Neural progenitor cell (in vitro differentiated cells): ENCODE results near the gene EFHC2. TPM values are rescaled to one million over a fixed set of nuclear protein-coding genes. Genes with fewer than 3 reads are reported as not detected.

Experiments
- DNase-seq: peaks from one replicate; pipeline ENCODE4 v3.0.0-alpha.2; 2016; ENCODE audit warnings: low spot score
- H2AFZ ChIP-seq: fragments of 200-600 bp; sonication (generic); replicated peaks from 2 replicates; pipeline ENCODE4 v1.6.1; 2016; ENCODE audit warnings: antibody characterized with exemption
- H3F3A ChIP-seq: fragments of 200-600 bp; sonication (generic); 2 replicates; pipeline ENCODE4 v1.6.1; 2016; ENCODE audit warnings: antibody characterized with exemption, low read depth
- H3K27ac ChIP-seq: fragments of 200-600 bp; sonication (generic); 2 replicates; pipeline ENCODE4 v1.5.1; 2016; ENCODE audit warnings: mild to moderate bottlenecking
- H3K27me3 ChIP-seq: fragments of 200-600 bp; sonication (generic); 2 replicates; pipeline ENCODE4 v1.6.1; 2016; ENCODE audit warnings: mild to moderate bottlenecking, moderate library complexity
- H3K36me3 ChIP-seq: fragments of 200-600 bp; sonication (generic); 2 replicates; pipeline ENCODE4 v1.5.1; 2016
- H3K4me1 ChIP-seq: fragments of 200-600 bp; sonication (generic); 2 replicates; pipeline ENCODE4 v1.6.1; 2016; ENCODE audit warnings: mixed run types
- H3K4me2 ChIP-seq: fragments of 200-600 bp; sonication (generic); 2 replicates; pipeline ENCODE4 v1.6.1; 2016
- H3K4me3 ChIP-seq: fragments of 200-600 bp; sonication (generic); 2 replicates; pipeline ENCODE4 v1.5.1; 2016
- H3K79me2 ChIP-seq: fragments of 200-600 bp; sonication (generic); 2 replicates; pipeline ENCODE4 v1.6.1; 2016; ENCODE audit warnings: low read depth
- H3K9ac ChIP-seq: fragments of 200-600 bp; sonication (generic); 2 replicates; pipeline ENCODE4 v1.6.1; 2016
- H3K9me3 ChIP-seq: fragments of 200-600 bp; sonication (generic); 2 replicates; pipeline ENCODE4 v1.5.1; 2016; ENCODE audit warnings: low read depth
- H4K20me1 ChIP-seq: fragments of 200-600 bp; sonication (generic); 2 replicates; pipeline ENCODE4 v1.6.1; 2016; ENCODE audit warnings: low read depth
- H3K27ac Mint-ChIP-seq: 3 replicates; pipeline ENCODE4 v1.8.0; 2021; ENCODE audit warnings: mixed read lengths
- H3K27me3 Mint-ChIP-seq: 2 replicates; pipeline ENCODE4 v1.8.0; 2022; ENCODE audit warnings: low read depth, mild to moderate bottlenecking, inconsistent platforms, moderate library complexity, mixed read lengths; ENCODE audit not compliant: insufficient read depth
- H3K36me3 Mint-ChIP-seq: 3 replicates; pipeline ENCODE4 v1.8.0; 2021; ENCODE audit warnings: mixed read lengths
- H3K4me1 Mint-ChIP-seq: 3 replicates; pipeline ENCODE4 v1.8.0; 2021; ENCODE audit warnings: mixed read lengths
- H3K4me3 Mint-ChIP-seq: 3 replicates; pipeline ENCODE4 v1.8.0; 2021; ENCODE audit warnings: mild to moderate bottlenecking, moderate library complexity, mixed read lengths
- H3K9me3 Mint-ChIP-seq: 3 replicates; pipeline ENCODE4 v1.8.0; 2020; ENCODE audit warnings: mixed read lengths
- EZH2 ChIP-seq: fragments of 200-600 bp; sonication (generic); IDR thresholded peaks from 2 replicates; pipeline ENCODE4 v1.6.1; 2017; ENCODE audit warnings: antibody characterized with exemption, mild to moderate bottlenecking, moderate library complexity
- EZH2phosphoT487 ChIP-seq: fragments of 200-600 bp; sonication (generic); IDR thresholded peaks from 2 replicates; pipeline ENCODE4 v1.6.1; 2017; ENCODE audit warnings: antibody characterized with exemption
- total RNA-seq: library from RNA; depleted of rRNA; stranded (reverse); fragments of >200 nt; gene quantifications from 2 replicates; pipeline ENCODE4 v1.2.3, GENCODE V29; 2015; ENCODE audit warnings: low replicate concordance
- TF ChIP-seq, protein P1 (sequence below): fragments of 200-600 bp; sonication (generic); IDR thresholded peaks from 2 replicates; pipeline ENCODE4 v1.5.1; 2017; ENCODE audit warnings: antibody characterized with exemption, mild to moderate bottlenecking

EFHC2 gene
- total RNA-seq, 1 donor from 2014 or later, result 3.2 TPM

DNA sequence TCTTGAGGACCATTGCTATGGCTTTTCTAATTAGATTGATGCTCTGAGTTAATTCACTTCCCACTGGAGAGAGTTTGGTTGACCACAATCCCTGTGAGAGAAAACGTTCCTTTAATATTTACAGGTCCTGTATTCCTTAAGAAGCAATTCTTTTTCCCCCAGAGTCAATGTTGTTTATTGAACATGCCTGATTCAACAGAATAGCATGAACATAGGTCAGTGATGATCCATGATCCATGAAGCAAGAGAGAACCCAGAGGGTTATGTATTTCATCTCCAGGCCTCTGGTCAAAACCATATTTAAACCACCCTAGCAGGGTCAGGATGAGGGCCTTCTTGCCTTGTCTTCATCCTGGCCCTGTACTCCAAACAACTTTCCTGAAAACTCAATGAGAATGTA is 39.4 kb upstream of the EFHC2 start:
- Mint-ChIP-seq H3K36me3 (no peaks in the 10 kb centered on the region), H3K4me1 (no peaks in the 10 kb centered on the region), H3K27me3 (peaks cover 5% of the 10 kb centered on the region), H3K4me3 (no peak overlapping the region), H3K27ac (no peak overlapping the region), H3K9me3 (peaks cover 5% of the 10 kb centered on the region)
- H3K4me1 ChIP-seq, result no peaks in the 10 kb centered on the region
- H3K79me2 ChIP-seq, result no peaks in the 10 kb centered on the region
- H3K4me3 ChIP-seq, result no peak overlapping the region
- no peak overlapping the region for H3K9ac ChIP-seq
- H3F3A ChIP-seq, result no peaks in the 10 kb centered on the region
- H3K36me3 ChIP-seq, result no peaks in the 10 kb centered on the region
- H3K4me2 ChIP-seq, result no peak overlapping the region
- H3K9me3 ChIP-seq, result no peaks in the 10 kb centered on the region
- H4K20me1 ChIP-seq, result no peaks in the 10 kb centered on the region
- H2AFZ ChIP-seq, result no peak overlapping the region
- H3K27ac ChIP-seq, result no peak overlapping the region
- H3K27me3 ChIP-seq, result no peaks in the 10 kb centered on the region
- DNase-seq, result no peak
- no peak for TF ChIP-seq EZH2
- no peak for TF ChIP-seq EZH2phosphoT487
- TF ChIP-seq, protein P1, sequence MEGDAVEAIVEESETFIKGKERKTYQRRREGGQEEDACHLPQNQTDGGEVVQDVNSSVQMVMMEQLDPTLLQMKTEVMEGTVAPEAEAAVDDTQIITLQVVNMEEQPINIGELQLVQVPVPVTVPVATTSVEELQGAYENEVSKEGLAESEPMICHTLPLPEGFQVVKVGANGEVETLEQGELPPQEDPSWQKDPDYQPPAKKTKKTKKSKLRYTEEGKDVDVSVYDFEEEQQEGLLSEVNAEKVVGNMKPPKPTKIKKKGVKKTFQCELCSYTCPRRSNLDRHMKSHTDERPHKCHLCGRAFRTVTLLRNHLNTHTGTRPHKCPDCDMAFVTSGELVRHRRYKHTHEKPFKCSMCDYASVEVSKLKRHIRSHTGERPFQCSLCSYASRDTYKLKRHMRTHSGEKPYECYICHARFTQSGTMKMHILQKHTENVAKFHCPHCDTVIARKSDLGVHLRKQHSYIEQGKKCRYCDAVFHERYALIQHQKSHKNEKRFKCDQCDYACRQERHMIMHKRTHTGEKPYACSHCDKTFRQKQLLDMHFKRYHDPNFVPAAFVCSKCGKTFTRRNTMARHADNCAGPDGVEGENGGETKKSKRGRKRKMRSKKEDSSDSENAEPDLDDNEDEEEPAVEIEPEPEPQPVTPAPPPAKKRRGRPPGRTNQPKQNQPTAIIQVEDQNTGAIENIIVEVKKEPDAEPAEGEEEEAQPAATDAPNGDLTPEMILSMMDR, result no peak

DNA sequence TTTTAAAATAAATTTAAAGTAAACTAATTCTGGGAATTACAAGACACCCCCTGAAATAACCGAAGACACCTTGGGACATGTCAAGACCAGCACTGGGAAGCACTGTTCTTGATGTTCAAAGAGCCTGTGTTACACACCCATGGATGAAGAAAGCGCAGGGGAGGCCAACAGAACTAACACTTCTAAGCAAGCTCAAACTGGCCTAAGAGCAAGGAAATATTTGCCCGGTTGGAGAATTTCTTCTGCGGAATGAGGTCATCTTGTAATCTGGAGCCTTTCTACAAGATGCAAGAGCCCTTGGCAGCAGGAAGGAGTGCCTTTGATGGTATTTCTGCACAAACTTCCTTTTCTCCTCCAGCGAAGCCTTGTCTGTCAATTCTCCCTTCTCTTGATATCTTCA is 9.3 kb upstream of the EFHC2 start:
- Histone ChIP-seq H3K27ac (no peak overlapping the region), H3K4me1 (no peaks in the 10 kb centered on the region), H3K27me3 (no peaks in the 10 kb centered on the region), H3F3A (no peaks in the 10 kb centered on the region), H3K9me3 (no peaks in the 10 kb centered on the region), H3K9ac (no peak overlapping the region), H2AFZ (no peak overlapping the region), H3K4me3 (no peak overlapping the region), H3K4me2 (no peak overlapping the region), H3K36me3 (no peaks in the 10 kb centered on the region), H3K79me2 (no peaks in the 10 kb centered on the region), H4K20me1 (no peaks in the 10 kb centered on the region)
- Mint-ChIP-seq H3K9me3 (peaks cover 8% of the 10 kb centered on the region), H3K27ac (no peak overlapping the region), H3K4me3 (no peak overlapping the region), H3K4me1 (peaks cover 3% of the 10 kb centered on the region), H3K27me3 (peaks cover 3% of the 10 kb centered on the region), H3K36me3 (no peaks in the 10 kb centered on the region)
- DNase-seq, result no peak
- TF ChIP-seq EZH2 (no peak), EZH2phosphoT487 (no peak)
- TF ChIP-seq, protein P1, result no peak

DNA sequence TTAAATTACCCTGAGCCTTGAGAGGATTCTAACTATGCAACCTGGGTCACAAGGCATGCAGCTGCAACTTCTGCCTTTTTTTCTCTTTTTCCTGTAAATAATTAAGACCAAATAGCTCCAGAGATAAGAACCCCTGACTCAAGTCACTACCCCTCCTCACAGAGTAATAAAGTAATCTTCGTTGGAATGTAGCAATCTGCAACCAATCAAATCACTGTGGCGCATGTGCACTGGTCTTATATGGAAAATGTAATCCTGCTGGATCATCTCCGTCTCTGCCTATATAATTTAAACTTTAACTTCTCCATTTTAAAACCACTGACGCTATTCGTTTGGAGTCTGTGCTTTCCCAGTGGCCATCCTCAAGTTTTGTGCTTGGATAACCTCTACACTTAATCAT is 6.1 kb upstream of the EFHC2 start:
- no peak overlapping the region for H3K27ac ChIP-seq
- Mint-ChIP-seq H3K4me1 (peaks cover 6% of the 10 kb centered on the region), H3K36me3 (no peaks in the 10 kb centered on the region), H3K27me3 (peaks cover 5% of the 10 kb centered on the region), H3K4me3 (no peak overlapping the region), H3K9me3 (peaks cover 5% of the 10 kb centered on the region), H3K27ac (no peak overlapping the region)
- no peaks in the 10 kb centered on the region for H4K20me1 ChIP-seq
- H3F3A ChIP-seq, result no peaks in the 10 kb centered on the region
- no peak overlapping the region for H3K4me2 ChIP-seq
- no peak for DNase-seq
- H3K79me2 ChIP-seq, result no peaks in the 10 kb centered on the region
- no peak overlapping the region for H3K9ac ChIP-seq
- no peaks in the 10 kb centered on the region for H3K27me3 ChIP-seq
- no peak overlapping the region for H3K4me3 ChIP-seq
- H3K4me1 ChIP-seq, result no peaks in the 10 kb centered on the region
- no peak for TF ChIP-seq EZH2
- TF ChIP-seq, protein P1, result no peak
- TF ChIP-seq EZH2phosphoT487, result no peak
- no peak overlapping the region for H2AFZ ChIP-seq
- H3K36me3 ChIP-seq, result no peaks in the 10 kb centered on the region
- H3K9me3 ChIP-seq, result no peaks in the 10 kb centered on the region
